Osteocyte (in vitro differentiated cells): ENCODE results near the gene ACAP1. TPM values are rescaled to one million over a fixed set of nuclear protein-coding genes. Genes with fewer than 3 reads are reported as not detected.

ENCODE experiments used
- DNase-seq: peaks from one replicate; pipeline ENCODE4 v3.0.0; 2021; ENCODE audit warnings: mixed read lengths; ENCODE audit not compliant: unreplicated experiment; ENCODE audit errors: extremely low spot score
- H3K27ac Mint-ChIP-seq: one replicate; pipeline ENCODE4 v1.8.0; 2021; ENCODE audit warnings: mild to moderate bottlenecking, mixed read lengths; ENCODE audit not compliant: unreplicated experiment
- H3K27me3 Mint-ChIP-seq: one replicate; pipeline ENCODE4 v1.8.0; 2021; ENCODE audit warnings: mixed read lengths; ENCODE audit not compliant: unreplicated experiment
- H3K36me3 Mint-ChIP-seq: one replicate; pipeline ENCODE4 v1.8.0; 2021; ENCODE audit warnings: mixed read lengths; ENCODE audit not compliant: unreplicated experiment
- H3K4me1 Mint-ChIP-seq: one replicate; pipeline ENCODE4 v1.8.0; 2021; ENCODE audit warnings: mixed read lengths; ENCODE audit not compliant: unreplicated experiment
- H3K4me3 Mint-ChIP-seq: one replicate; pipeline ENCODE4 v1.8.0; 2021; ENCODE audit warnings: mild to moderate bottlenecking, moderate library complexity, mixed read lengths; ENCODE audit not compliant: unreplicated experiment
- H3K9me3 Mint-ChIP-seq: one replicate; pipeline ENCODE4 v1.8.0; 2021; ENCODE audit warnings: mixed read lengths; ENCODE audit not compliant: unreplicated experiment
- CTCF ChIP-seq: fragments of 200-600 bp; sonication (generic); IDR thresholded peaks from 2 replicates; pipeline ENCODE4 v1.5.0; 2021; ENCODE audit warnings: antibody characterized with exemption, mild to moderate bottlenecking, moderate library complexity
- total RNA-seq: library from RNA; stranded (reverse); gene quantifications from 2 replicates; pipeline ENCODE4 v1.2.1, GENCODE V29; 2021

ACAP1 gene
- total RNA-seq, 1 donor from 2014 or later: 4.2 TPM

GRCh38 chr17:7292194-7292593 lies 44.1 kb upstream of the ACAP1 start:
- no peaks in the 10 kb centered on the region for H3K9me3 Mint-ChIP-seq
- TF ChIP-seq CTCF: no peak
- H3K27ac Mint-ChIP-seq: no peak overlapping the region
- DNase-seq: no peak
- H3K27me3 Mint-ChIP-seq: peaks cover 58% of the 10 kb centered on the region
- peaks cover 24% of the 10 kb centered on the region for H3K4me1 Mint-ChIP-seq
- H3K36me3 Mint-ChIP-seq: no peaks in the 10 kb centered on the region
- no peak overlapping the region for H3K4me3 Mint-ChIP-seq

DNA sequence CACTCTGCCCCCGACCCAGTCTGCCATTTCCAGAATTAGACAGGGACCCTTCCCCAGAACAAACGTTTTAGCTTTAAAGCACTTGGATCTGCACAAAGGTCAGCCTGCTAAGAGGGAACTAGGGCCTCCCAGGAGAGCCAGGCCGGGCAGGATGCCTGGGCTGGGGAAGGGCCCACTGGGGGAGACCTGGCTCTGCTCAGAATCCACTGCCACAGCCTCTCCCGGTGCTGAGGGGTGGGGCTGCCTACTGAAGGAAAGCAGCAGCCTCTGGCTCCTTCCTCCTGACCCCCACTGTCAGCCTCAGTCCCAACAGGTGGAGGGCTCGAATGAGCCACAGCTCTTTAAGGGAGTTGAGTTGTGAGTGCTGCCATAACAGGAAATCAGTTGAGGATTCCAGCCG lies 43.6 kb upstream of the ACAP1 start:
- H3K9me3 Mint-ChIP-seq: no peaks in the 10 kb centered on the region
- peaks cover 24% of the 10 kb centered on the region for H3K4me1 Mint-ChIP-seq
- no peak for DNase-seq
- no peaks in the 10 kb centered on the region for H3K36me3 Mint-ChIP-seq
- no peak overlapping the region for H3K27ac Mint-ChIP-seq
- H3K4me3 Mint-ChIP-seq: no peak overlapping the region
- no peak for TF ChIP-seq CTCF
- H3K27me3 Mint-ChIP-seq: peaks cover 54% of the 10 kb centered on the region

- no peak overlapping the region for H3K27ac Mint-ChIP-seq
- peaks cover 24% of the 10 kb centered on the region for H3K4me1 Mint-ChIP-seq
- H3K27me3 Mint-ChIP-seq: peaks cover 50% of the 10 kb centered on the region
- H3K36me3 Mint-ChIP-seq: no peaks in the 10 kb centered on the region
- H3K9me3 Mint-ChIP-seq: no peaks in the 10 kb centered on the region
- H3K4me3 Mint-ChIP-seq: peak overlapping the region; percentile 52
- DNase-seq: no peak
- no peak for TF ChIP-seq CTCF
These were observed 43.2 kb upstream of the ACAP1 start for GRCh38 chr17:7293159-7293558.

- no peaks in the 10 kb centered on the region for H3K9me3 Mint-ChIP-seq
- peak overlapping the region; percentile 7 for H3K27ac Mint-ChIP-seq
- H3K4me1 Mint-ChIP-seq: peaks cover 24% of the 10 kb centered on the region
- no peak for DNase-seq
- peaks cover 46% of the 10 kb centered on the region for H3K27me3 Mint-ChIP-seq
- H3K4me3 Mint-ChIP-seq: peak overlapping the region; percentile 52
- TF ChIP-seq CTCF: no peak
- H3K36me3 Mint-ChIP-seq: no peaks in the 10 kb centered on the region
These were observed 42.3 kb upstream of the ACAP1 start for GRCh38 chr17:7293816-7294613.

- Mint-ChIP-seq H3K9me3 (no peaks in the 10 kb centered on the region), H3K36me3 (no peaks in the 10 kb centered on the region), H3K27ac (peak within 1 kb of the TSS; percentile 7), H3K4me3 (peak within 1 kb of the TSS; percentile 64), H3K27me3 (peaks cover 46% of the 10 kb centered on the region), H3K4me1 (peaks cover 24% of the 10 kb centered on the region)
- DNase-seq: no peak
- TF ChIP-seq CTCF: no peak
These were observed 41.6 kb upstream of the ACAP1 start, which contains the start of gene YBX2 for GRCh38 chr17:7294614-7295153. YBX2 (minus strand) TSS chr17:7294639; CDS start chr17:7294500, 139 bp downstream.
